ENCODE measurements around the gene B3GAT1.

DNA sequence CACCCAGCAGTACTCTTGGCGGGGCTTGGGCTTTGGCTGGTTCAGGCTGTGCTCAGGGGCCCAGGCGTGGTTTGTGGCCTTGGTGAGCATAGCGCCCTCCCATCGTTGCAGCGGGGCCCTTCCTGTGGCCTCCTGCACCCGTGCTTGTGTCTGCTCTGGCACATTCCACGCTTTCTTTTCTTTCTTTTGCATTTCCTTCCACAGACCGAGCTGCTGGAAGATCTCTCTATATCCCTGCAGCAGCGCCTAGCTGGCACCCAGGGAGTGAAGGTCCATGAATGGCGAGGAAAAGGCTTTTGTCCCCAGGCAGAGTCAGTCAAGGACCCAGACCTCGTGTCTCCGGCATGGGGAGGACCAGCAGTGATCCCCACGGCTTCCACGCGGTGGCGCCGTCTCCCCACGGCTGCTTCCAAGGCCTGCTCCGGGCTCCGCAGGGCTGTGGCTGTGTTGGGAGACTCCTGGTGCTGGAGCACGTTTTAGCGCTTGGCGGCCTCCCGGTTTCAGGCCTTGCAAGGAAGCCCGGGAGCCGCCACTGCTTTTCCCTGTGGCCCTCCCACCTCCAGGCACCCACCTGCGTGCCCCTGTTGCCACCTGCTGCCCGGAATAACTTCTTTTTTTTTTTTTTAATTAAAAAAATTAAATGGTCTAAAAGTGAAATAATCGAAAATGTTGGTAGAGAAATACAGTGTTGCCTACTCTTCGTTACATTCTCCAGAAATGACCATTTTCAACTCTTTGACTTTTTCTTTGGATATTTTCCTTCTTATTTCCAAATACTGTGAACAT is 51.8 kb downstream of the B3GAT1 start:
- TF ChIP-seq ZFX (IDR thresholded peaks at IDR 0.05) (0 out of 2 replicates have a peak, but pooled peaks have one; percentile 29), POLR2A (IDR thresholded peaks at IDR 0.05; ENCODE audit: borderline replicate concordance, extremely low read depth, insufficient read depth, insufficient read length) (no peak), POLR2AphosphoS5 (IDR thresholded peaks at IDR 0.05; ENCODE audit: low read depth, low read length) (no peak), SRF (IDR thresholded peaks at IDR 0.05; ENCODE audit: low read depth) (no peak)
- TF ChIP-seq, protein P1, sequence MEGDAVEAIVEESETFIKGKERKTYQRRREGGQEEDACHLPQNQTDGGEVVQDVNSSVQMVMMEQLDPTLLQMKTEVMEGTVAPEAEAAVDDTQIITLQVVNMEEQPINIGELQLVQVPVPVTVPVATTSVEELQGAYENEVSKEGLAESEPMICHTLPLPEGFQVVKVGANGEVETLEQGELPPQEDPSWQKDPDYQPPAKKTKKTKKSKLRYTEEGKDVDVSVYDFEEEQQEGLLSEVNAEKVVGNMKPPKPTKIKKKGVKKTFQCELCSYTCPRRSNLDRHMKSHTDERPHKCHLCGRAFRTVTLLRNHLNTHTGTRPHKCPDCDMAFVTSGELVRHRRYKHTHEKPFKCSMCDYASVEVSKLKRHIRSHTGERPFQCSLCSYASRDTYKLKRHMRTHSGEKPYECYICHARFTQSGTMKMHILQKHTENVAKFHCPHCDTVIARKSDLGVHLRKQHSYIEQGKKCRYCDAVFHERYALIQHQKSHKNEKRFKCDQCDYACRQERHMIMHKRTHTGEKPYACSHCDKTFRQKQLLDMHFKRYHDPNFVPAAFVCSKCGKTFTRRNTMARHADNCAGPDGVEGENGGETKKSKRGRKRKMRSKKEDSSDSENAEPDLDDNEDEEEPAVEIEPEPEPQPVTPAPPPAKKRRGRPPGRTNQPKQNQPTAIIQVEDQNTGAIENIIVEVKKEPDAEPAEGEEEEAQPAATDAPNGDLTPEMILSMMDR (IDR thresholded peaks at IDR 0.05 in 2 of 3, conservative IDR thresholded peaks at IDR 0.05 in 1 of 3; ENCODE audit: borderline replicate concordance in 1 of 3, insufficient read depth in 1 of 3, low read depth in 2 of 3, low read length in 2 of 3): peak; percentile 86 to 93 (median 92)
- TF ChIP-seq, protein P2, sequence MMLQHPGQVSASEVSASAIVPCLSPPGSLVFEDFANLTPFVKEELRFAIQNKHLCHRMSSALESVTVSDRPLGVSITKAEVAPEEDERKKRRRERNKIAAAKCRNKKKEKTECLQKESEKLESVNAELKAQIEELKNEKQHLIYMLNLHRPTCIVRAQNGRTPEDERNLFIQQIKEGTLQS (IDR thresholded peaks at IDR 0.05): no peak

All from HCT116 (cell line).